T follicular helper cell (primary cell): ENCODE data around the gene ASIC1.
A peak's percentile ranks its signal among the peaks of the same experiment; 100 is the strongest.

Experiments
- DNase-seq: peaks from one replicate; pipeline ENCODE4 v3.0.0-alpha.2; 2020; ENCODE audit warnings: low read depth

ASIC1 gene

DNA sequence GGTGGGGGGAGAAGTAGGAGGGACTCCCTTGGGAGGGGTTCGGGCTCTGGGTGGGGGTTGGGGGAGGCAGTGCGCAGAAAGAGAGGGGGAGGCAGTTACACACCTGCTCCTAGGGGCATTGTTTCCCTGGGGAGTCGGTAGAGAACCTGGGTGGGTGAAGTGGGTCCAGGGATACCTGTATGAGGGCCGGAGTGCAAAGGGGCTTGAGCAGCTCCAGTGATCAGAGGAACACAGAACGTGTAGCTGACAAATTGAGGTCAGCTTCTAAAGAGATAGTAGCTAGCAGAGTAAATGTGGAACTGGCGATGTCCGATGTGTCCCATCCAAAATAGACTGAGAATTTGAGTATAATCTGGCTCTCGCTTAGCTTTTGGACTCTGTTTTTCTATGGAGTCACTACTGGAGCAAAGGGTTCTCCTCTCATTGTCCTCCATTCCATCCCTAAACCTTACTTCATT is 28.2 kb downstream of the ASIC1 start:
- no peak for DNase-seq

DNA sequence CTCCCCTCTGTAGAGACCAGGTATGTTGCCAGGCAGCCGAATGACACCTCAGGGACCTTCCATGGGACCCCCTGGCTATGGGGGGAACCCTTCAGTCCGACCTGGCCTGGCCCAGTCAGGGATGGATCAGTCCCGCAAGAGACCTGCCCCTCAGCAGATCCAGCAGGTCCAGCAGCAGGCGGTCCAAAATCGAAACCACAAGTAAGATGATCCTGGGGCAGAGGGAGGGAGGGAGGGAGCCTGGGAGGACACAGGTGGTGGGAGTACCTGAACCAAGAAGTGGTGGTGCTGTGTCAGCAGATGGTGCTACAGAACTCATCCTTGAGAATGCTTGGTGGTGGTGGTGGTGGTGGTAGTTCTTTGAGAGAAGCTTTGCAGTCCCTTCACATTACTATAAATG is 28.8 kb downstream of the ASIC1 start:
- no peak for DNase-seq

DNA sequence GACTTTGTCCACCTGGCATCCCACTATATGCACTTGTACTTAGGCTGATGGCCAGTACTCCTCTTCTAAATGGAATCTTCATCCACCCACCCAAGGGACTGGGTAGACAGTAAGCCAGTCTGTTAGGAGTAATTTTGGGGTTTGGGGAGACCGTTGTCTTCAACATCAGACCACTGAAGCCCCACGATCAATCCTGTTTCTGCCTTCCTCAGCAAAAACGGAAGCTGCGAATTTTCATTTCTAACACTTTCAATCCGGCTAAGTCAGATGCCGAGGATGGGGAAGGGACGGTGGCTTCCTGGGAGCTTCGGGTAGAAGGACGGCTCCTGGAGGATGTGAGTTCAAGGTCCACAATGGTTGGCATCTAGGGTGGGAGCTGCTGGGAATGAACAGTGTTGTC is 29.8 kb downstream of the ASIC1 start:
- DNase-seq: no peak

DNA sequence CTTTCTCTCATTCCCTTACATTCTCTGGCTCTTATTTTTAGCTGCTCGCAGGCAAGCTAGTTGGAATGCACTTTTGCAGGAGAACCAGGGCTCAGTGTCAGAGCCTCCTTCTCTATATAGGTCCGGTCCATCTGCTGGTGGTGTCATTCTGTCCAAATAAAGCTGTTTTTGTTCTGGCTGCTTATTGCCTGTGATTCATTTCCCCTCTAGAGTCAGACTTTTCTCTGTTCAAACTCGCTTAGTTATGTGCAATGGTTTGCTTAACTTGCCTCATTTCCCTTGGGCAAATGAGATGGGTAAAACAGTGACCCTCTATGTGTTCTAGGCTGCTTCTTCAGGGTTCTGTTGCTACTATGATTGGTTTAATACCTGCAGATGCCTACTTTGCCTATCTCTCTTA is 30.6 kb downstream of the ASIC1 start:
- DNase-seq: no peak

DNA sequence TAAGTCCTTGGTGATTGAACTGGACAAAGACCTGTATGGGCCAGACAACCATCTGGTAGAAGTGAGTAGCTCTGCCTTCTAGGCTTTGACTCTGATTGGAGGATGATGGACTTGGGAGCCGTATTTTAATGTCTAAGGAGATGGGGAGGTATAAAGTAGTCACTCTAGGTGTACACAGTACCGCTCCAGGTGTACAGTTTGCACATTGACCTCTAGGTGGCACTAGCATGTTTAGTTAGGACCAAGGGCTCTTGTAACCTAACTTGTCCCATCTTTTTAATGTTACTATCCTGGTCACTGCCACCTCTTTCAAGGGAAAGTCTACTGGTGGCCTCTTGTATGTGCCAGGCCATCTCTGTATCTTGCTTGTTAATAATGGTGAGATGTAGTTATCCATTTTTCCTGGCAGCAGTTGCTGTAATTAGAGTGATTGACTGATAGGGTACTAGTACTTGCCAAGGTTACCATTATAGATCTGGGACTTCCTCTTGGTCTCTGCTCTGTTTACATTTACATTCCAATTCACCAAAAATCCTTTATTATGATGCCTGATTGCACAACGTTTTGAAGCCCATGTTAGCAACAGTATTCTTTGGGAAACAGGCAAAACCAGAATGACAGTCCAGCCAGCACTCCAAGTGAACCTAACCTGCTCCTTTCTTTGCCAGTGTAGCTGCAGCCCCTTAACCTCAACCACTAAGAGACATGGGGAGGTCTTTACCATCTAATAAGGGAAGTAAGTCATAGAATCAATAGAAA is 31.4 kb downstream of the ASIC1 start:
- DNase-seq: peak; percentile 36

DNA sequence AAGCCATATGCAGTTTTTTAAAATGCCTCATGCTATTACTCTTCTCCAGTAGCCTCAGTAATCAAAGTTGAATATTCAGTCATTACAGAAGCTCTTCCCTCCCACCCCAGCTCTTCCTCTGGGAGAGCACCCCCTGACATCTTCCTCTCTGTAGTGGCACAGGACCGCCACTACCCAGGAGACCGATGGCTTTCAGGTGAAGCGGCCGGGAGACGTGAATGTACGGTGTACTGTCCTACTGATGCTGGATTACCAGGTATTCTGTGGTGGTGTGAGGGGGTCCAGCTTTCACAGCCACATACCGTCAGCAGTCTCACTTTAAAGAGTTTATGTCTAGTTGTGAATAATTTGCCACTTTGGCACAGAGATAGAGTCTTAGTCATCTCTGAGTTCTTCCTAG is 32.3 kb downstream of the ASIC1 start:
- DNase-seq: no peak

DNA sequence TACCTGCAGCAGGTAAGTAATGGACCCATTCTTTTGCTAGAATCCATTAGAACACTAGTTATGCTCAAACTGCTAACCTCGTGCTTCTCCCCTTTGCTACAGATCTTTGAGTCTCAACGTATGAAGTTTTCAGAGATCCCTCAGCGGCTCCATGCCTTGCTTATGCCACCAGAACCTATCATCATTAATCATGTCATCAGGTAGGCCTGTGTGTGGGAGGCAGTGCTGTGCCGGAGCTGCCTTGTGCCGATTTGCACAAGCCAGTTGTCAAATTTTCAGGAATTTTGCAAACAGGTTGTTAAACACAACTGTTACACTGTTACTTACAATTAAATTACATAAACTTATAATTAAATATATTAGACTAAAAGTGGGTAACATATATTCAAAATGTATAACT is 33.0 kb downstream of the ASIC1 start:
- no peak for DNase-seq

DNA sequence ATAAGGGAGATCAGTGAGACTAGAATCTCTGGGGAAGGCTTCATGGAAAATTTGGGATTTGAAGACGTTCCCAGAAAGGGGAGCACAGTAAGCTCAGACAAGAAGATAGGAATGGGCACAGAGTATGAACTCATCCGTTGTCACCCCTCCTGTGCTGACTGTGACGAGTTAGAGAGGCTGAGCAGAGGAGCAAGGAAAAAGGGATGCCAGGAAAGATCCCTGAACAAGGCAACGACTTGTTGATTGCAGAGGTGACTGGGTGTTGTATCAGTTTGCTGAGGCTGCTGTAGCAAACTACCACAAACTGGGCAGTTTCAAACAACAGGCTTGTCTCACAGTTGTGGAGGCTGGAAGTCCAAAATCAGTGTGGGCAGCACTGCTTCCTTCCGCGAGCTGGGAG is 40.6 kb downstream of the ASIC1 start:
- DNase-seq: no peak

DNA sequence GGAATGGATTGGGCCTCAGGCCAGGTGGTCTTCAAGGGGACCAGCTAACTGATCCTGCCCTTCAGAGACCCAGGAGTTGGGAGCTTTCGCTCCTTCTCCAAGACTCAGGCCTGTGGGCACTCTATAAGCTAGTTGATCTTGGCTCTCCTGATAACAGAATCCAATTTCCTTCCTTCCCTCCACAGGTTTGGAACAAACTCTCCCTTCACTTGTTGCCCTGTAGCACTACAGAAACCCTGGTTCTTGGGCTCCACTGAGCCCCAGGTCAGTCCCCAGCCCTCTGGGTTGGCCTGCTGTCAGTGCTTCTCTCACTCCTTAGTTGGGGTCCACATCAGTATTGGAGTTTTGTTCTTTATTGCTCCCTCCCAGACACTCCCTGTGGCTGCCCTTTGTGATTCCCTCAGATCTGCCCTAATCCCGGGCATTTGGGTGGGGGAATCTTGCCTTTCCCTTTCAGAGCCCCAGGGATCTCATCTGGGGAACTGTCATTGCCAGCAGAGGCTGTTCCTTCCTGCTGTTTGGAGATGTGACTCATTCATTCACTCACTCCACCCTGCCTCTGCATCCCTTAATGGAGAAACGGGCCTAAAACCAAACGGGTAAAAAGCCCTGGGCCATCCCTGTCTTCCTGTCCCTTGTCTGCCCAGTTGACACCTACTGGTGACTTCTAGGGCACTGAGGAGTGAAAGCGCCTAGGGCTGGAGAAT is 42.1 kb downstream of the ASIC1 start:
- no peak for DNase-seq

DNA sequence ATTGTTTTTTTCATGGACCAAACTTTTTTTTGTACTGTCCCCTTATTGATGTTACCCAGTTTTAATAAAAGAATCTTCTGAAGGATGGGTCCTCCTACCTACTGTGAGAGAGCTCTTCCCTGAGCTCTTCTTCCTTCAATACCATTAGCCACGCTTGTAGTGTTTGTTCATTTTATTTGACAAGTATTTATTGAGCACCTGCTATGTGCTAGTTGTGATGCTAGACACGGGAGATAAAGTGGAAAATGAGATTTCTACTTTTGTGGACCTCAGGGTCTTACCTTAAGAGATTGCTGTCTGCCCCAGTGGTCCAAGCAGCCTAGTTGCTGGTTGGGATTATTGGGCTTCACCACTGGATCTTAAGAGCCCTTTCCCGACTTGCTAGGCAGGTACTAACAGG is 43.2 kb downstream of the ASIC1 start:
- DNase-seq: no peak

DNA sequence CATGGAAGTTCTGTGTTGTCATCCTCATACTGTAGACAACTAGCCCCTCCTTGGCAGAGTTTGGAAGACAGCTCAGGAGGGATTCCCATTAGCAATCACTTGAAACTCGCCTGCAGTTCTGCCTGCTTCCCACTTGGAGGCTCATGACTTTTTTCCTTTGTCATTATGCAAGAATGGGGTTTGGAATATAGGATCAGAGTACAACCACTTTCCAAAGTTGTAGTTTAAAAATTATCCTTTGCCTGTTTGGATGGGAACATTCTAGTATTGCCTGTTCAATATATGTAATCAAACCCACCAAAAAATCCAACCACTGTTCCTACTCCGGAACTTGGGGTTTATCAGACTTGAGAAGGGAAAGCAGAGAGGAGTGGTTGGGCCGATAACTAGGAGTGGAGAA is 44.3 kb downstream of the ASIC1 start:
- DNase-seq: no peak

DNA sequence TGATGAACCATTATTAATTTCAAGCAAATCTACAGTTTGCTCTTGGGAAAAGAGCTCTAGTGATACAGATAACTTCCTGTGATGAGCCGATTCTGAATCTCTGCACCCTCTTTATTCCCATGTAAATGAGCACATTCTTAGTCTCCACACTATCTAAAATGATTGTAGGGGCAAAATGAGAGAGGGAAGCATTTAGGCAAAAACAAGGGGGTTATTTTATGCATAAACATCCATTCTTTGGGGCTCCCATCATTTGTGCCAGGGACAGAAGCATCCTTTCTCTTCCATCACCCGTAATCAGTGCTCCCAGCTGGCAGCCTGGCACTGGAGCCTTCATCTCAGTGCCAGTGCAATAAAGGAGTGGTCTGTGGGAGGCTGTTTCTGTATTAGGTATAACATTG is 44.7 kb downstream of the ASIC1 start:
- DNase-seq: no peak

DNA sequence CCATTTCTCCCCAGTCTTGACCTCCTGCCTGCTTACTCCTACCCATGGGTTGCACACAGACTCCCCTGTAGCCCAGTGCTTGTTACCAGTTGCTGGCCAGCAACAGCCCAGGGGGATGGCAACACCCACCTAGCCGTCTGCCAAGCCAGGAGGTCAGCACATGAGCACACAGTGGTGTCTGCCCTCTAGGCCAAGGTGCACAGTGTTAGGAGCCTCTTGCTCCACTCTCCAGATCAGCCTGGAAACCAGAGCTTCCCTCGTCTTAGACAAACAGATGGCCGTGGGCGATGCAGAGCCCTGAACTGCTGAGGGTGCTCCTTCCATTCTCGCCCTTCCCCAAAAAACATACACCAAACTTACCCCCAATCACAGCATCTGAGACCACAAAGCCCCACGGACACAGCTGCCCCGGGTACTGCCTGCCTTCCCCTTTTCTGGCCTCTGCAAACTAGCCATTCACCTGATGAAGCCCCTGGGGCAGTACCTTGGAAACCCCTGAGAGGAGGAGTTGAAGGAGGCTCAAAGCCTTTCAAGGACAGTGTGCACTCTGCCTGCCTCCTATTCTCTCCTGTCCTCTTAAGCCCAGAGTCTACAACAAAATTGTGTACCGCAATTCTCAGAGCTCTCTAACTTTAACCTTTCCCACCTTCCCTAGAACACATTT is 45.4 kb downstream of the ASIC1 start:
- no peak for DNase-seq

DNA sequence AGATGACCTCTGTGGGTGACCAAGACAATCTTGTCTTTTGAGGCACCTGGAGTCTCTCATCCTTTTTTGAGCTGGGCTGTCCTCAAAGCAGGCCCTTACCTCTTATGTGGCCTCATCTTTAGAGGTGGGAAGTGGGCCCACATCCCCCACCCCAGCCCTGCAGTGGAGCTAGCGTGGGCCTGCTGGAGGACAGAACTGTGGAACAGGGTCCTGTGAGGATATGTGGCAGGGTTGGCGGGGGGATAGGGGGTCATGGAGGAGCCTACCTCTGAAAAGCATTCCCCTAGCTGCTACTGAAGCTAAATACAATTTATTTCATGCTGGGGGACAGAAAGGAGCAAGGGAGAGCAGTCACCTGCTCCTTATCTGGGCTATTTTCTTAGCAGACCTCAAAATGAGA is 46.0 kb downstream of the ASIC1 start:
- DNase-seq: no peak

DNA sequence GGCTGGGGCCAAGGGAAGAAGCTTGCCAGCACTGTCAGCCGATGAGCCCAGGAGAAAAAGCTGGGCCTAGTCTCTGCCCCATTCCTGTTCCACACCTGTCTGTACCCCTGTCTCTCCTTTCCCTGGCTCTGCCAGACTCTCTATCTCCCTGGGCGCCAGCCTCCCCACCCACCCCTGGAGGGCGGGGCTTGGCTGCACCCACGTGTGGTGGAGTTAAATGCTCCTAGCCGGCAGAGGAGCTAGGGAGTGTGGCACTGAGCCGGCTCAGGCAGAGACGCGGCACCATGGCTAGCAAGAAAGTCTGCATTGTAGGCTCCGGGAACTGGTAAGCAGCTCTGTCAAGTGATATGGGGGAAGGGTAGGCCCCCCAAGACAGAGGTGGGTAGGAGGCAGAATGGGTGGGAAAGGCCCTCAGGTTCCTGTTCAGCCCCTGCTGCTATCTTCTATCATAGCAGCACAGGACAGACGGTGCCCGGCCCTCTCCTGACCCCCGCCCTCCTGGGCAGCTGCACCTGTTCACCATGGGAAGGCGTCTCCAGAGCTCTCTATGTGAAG is 46.4 kb downstream of the ASIC1 start, which contains the start of gene GPD1:
TSS of gene GPD1 (plus strand) at position 242 of the 555 bp plus-strand sequence. CDS start at position 285, 43 bp downstream.
- no peak for DNase-seq

DNA sequence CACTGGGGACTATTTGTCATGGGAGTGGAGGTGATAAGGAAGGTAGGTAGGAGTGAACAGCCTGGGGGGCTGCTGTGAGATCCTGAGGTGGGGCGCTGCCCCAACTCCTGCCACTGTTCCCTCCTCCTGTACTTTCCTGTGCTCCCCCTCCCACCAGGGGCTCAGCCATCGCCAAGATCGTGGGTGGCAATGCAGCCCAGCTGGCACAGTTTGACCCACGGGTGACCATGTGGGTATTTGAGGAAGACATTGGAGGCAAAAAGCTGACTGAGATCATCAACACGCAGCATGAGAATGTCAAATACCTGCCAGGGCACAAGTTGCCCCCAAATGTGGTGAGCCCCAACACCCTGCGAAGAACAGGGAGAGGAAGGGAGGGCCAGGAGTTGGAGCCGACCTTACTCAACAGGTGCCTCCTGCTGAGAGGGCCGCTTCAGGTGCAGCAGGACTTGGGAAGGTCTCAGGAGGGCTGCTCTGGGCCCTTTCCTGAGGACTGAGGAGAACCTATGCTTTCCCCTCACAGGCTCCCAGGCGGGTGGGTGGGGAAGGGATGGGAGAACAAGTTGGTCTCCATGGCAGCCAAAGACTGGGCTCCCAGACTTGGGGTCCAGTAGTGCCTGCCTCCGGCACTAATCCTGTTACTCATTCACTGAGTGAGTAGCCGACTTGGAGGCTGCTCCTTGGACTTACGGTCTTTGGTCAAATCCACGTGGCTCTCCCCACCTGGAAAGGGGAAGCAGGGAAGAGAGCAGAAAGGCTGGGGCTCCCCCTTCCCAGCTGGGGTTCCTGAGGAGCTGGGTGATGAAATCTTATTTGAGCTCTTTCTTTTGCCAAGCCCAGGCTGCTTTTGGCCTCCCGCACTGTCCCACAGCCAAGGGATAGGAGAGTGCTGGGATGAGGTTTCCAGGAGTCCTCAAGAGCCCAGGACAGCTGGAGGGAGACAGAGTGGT is 47.3 kb downstream of the ASIC1 start:
- no peak for DNase-seq

DNA sequence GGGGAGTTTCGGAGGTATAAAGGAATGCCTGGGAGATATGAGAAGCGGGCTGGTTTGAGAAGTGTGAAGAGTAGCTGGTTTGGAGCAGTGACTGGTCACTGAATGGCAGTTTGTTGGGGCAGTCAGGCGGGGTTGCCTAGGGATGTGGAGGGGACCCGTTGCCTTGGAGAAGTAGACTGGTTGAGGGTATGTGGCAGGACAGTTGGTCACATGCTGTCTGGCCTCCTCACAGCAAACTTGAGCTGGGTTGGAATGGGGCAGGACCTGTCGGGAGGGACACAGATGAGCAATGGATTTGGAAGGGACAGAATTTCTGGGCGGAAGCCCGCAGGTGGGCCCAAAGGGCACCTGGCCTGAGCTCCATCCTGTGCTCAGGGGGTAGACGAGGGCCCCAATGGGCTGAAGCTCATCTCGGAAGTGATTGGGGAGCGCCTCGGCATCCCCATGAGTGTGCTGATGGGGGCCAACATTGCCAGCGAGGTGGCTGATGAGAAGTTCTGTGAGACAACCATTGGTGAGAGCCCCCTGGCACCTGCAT is 48.6 kb downstream of the ASIC1 start:
- no peak for DNase-seq

DNA sequence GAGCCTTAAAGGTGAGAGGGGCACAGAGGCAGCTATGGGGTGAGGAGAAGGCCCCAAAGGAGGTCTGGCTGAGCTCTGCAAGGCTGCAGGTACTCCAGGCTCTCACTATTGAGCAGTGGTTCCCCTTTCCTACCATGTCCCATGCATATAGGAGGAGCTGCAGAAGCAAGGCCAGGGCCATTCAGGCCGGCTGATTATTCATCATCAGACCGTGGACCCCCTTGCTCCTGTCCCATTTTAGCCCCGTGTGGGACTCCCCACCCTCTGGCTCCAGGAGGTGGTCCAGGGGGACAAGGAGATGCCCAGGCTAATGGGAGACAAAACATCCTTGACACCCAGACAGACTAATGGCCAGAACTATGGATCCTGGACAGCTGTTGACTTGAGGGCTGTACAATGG is 49.5 kb downstream of the ASIC1 start:
- DNase-seq: no peak

DNA sequence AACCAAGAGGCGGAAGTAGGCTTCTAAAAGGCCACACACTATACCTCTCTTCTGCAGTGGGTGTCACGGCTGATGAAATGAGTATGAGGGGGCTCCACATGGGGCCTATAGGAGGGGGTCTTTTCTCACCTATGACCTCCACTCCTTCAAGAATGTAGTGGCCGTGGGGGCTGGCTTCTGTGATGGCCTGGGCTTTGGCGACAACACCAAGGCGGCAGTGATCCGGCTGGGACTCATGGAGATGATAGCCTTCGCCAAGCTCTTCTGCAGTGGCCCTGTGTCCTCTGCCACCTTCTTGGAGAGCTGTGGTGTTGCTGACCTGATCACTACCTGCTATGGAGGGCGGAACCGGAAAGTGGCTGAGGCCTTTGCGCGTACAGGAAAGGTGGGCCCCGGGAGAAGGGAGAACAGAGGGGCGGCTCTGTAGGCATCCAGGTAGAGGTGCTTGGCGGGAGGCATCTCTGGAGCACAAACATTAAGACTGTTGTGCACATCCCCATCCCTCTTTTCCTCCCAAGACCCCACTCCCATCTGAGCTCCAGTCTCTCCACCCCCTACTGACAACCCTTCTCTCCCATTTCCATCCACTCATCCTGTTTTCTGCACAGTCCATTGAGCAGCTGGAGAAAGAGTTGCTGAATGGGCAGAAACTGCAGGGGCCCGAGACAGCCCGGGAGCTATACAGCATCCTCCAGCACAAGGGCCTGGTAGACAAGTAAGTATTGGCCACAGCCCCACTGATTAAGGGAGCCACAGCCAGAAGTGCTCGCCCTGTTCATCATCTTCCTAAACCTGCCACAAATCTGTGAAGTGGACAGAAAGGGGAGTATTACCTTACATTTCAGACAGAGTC is 50.2 kb downstream of the ASIC1 start:
- DNase-seq: no peak

DNA sequence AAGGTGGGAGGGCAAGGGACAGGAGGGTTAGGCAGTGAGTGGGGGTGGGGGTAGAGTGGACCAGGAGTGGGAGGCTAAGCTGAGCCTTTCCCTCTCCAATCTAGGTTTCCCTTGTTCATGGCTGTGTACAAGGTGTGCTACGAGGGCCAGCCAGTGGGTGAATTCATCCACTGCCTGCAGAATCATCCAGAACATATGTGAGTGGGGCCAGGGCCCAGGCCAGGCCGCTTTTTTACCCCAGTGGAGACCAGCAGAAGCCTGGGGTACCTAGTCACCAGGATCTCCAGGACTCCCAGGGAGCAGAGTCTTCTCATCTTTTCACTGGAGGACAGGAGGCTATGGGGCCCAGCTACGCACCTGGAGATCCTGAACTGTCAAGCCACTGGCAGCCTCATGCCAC is 51.9 kb downstream of the ASIC1 start:
- DNase-seq: no peak
